Left ventricle myocardium inferior (tissue), 1 donor: ENCODE results near the gene STXBP3. TPM values are rescaled to one million over a fixed set of nuclear protein-coding genes. Genes with fewer than 3 reads are reported as not detected.

Experiments
- DNase-seq: peaks from one replicate; pipeline ENCODE4 v3.0.0-alpha.2; 2020
- H3K27ac ChIP-seq: fragments of 200-600 bp; replicated peaks from 2 replicates; pipeline ENCODE4 v1.8.0; 2021
- H3K27me3 ChIP-seq: fragments of 200-600 bp; 2 replicates; pipeline ENCODE4 v1.8.0; 2021; ENCODE audit warnings: low read depth
- H3K36me3 ChIP-seq: fragments of 200-600 bp; 2 replicates; pipeline ENCODE4 v1.8.0; 2021
- H3K4me1 ChIP-seq: fragments of 200-600 bp; 2 replicates; pipeline ENCODE4 v1.8.0; 2021
- H3K4me3 ChIP-seq: fragments of 200-600 bp; 2 replicates; pipeline ENCODE4 v1.8.0; 2021; ENCODE audit warnings: mild to moderate bottlenecking, moderate library complexity
- H3K9me3 ChIP-seq: fragments of 200-600 bp; replicated peaks from 2 replicates; pipeline ENCODE4 v1.8.0; 2021
- CTCF ChIP-seq: fragments of 200-600 bp; IDR thresholded peaks from 2 replicates; pipeline ENCODE4 v1.8.0; 2021; ENCODE audit warnings: antibody characterized with exemption, mild to moderate bottlenecking, borderline replicate concordance
- intact Hi-C: fragments of 100-400 bp; cut with micrococcal nuclease; formaldehyde crosslinking; loops from one replicate; pipeline ENCODE4 v1.11.0; 2022
- total RNA-seq: library from RNA; stranded (reverse); fragmentation: NEBNext Ultra II Directional; extraction: Animal tissue kit (Norgen Biotek cat#: 25700); gene quantifications from one replicate; pipeline ENCODE4 v1.2.1, GENCODE V29; 2021
- donor health status: DM: no; HTN: yes; CAD: no; lungs with severe emphysema.

STXBP3 gene
- total RNA-seq, 1 donor from 2014 or later: 26.8 TPM

- intact Hi-C loops: loop anchor here (5.0 kb wide), 1 partner anchor 69 kb away; no protein-coding TSS in a partner anchor
- Histone ChIP-seq H3K4me1 (peaks cover 39% of the 10 kb centered on the region), H3K9me3 (peaks cover 6% of the 10 kb centered on the region), H3K4me3 (no peak overlapping the region), H3K27me3 (no peaks in the 10 kb centered on the region), H3K36me3 (no peaks in the 10 kb centered on the region), H3K27ac (peak overlapping the region; percentile 81)
- DNase-seq: peak; percentile 70
- TF ChIP-seq CTCF: peak; percentile 81
Measured at GRCh38 chr1:108828074-108828961, 81.8 kb downstream of the STXBP3 start.

GRCh38 chr1:108829498-108829916 is 83.0 kb downstream of the STXBP3 start:
- Histone ChIP-seq H3K36me3 (no peaks in the 10 kb centered on the region), H3K4me1 (peaks cover 39% of the 10 kb centered on the region), H3K9me3 (peaks cover 6% of the 10 kb centered on the region), H3K27me3 (no peaks in the 10 kb centered on the region), H3K4me3 (no peak overlapping the region), H3K27ac (peak overlapping the region; percentile 81)
- intact Hi-C loops: loop anchor here (5.0 kb wide), 1 partner anchor 68 kb away; no protein-coding TSS in a partner anchor
- TF ChIP-seq CTCF: no peak
- no peak for DNase-seq

GRCh38 chr1:108830119-108831008 is 83.9 kb downstream of the STXBP3 start:
- H3K36me3 ChIP-seq: no peaks in the 10 kb centered on the region
- no peak for TF ChIP-seq CTCF
- H3K27me3 ChIP-seq: no peaks in the 10 kb centered on the region
- intact Hi-C loops: no loop called here
- peak; percentile 83 for DNase-seq
- H3K4me3 ChIP-seq: peak overlapping the region; percentile 22
- H3K27ac ChIP-seq: peak overlapping the region; percentile 81
- H3K9me3 ChIP-seq: no peaks in the 10 kb centered on the region
- H3K4me1 ChIP-seq: peaks cover 39% of the 10 kb centered on the region

- no peaks in the 10 kb centered on the region for H3K9me3 ChIP-seq
- H3K27me3 ChIP-seq: no peaks in the 10 kb centered on the region
- peaks cover 39% of the 10 kb centered on the region for H3K4me1 ChIP-seq
- intact Hi-C loops: no loop called here
- DNase-seq: no peak
- H3K36me3 ChIP-seq: no peaks in the 10 kb centered on the region
- peak overlapping the region; percentile 81 for H3K27ac ChIP-seq
- no peak overlapping the region for H3K4me3 ChIP-seq
- TF ChIP-seq CTCF: no peak
Measured at GRCh38 chr1:108831225-108831624, 84.8 kb downstream of the STXBP3 start.

GRCh38 chr1:108832929-108833328 is 86.5 kb downstream of the STXBP3 start:
- TF ChIP-seq CTCF: no peak

More at GRCh38 chr1:108832929-108833328, 86.5 kb downstream of the STXBP3 start:
- Histone ChIP-seq H3K9me3 (no peaks in the 10 kb centered on the region), H3K4me3 (no peak overlapping the region), H3K36me3 (no peaks in the 10 kb centered on the region), H3K27me3 (no peaks in the 10 kb centered on the region), H3K27ac (no peak overlapping the region), H3K4me1 (peaks cover 38% of the 10 kb centered on the region)
- DNase-seq: no peak
- intact Hi-C loops: no loop called here
